Ishikawa (cell line): Measurements from ENCODE around the gene PIK3CD.

Experiments used
- CEBPB ChIP-seq: IDR thresholded peaks from 2 replicates; pipeline ENCODE4 v1.6.1; 2012
- CREB1 ChIP-seq: IDR thresholded peaks from 2 replicates; pipeline ENCODE4 v1.6.1; 2012; ENCODE audit warnings: low read depth
- EGR1 ChIP-seq: IDR thresholded peaks from 2 replicates; pipeline ENCODE4 v1.6.1; 2012
- EP300 ChIP-seq: IDR thresholded peaks from 2 replicates; pipeline ENCODE4 v1.6.1; 2012; ENCODE audit warnings: borderline replicate concordance
- FOXM1 ChIP-seq: IDR thresholded peaks from 2 replicates; pipeline ENCODE4 v1.6.1; 2012; ENCODE audit warnings: low read depth, borderline replicate concordance
- NFIC ChIP-seq: IDR thresholded peaks from 2 replicates; pipeline ENCODE4 v1.6.1; 2012
- RAD21 ChIP-seq: IDR thresholded peaks from 2 replicates; pipeline ENCODE4 v1.6.1; 2012; ENCODE audit warnings: low read depth
- TAF1 ChIP-seq: IDR thresholded peaks from 2 replicates; pipeline ENCODE4 v1.6.1; 2012; ENCODE audit warnings: low read depth, mild to moderate bottlenecking
- TCF12 ChIP-seq: IDR thresholded peaks from 2 replicates; pipeline ENCODE4 v1.6.1; 2012; ENCODE audit warnings: low read depth
- TEAD4 ChIP-seq: IDR thresholded peaks from 2 replicates; pipeline ENCODE4 v1.6.1; 2012
- USF1 ChIP-seq: IDR thresholded peaks from 2 replicates; pipeline ENCODE4 v1.6.1; 2012
- YY1 ChIP-seq: IDR thresholded peaks from 2 replicates; pipeline ENCODE4 v1.6.1; 2012; ENCODE audit warnings: low read depth
- ZBTB7A ChIP-seq: IDR thresholded peaks from 2 replicates; pipeline ENCODE4 v1.6.1; 2012; ENCODE audit warnings: low read depth
- TF ChIP-seq, protein P1 (sequence below): IDR thresholded peaks from 2 replicates; pipeline ENCODE4 v1.6.1; 2012
- TF ChIP-seq, protein P2 (sequence below): IDR thresholded peaks from 2 replicates; pipeline ENCODE4 v1.6.1; 2012; ENCODE audit warnings: low read depth, mild to moderate bottlenecking

PIK3CD gene

GRCh38 chr1:9715536-9716226, 64.2 kb downstream of the PIK3CD start:
- no peak for TF ChIP-seq NFIC
- no peak for TF ChIP-seq TAF1

- TF ChIP-seq CREB1 (no peak), EP300 (no peak), TAF1 (no peak), TEAD4 (no peak), CEBPB (no peak), NFIC (no peak), ZBTB7A (no peak), RAD21 (no peak), YY1 (no peak)
- TF ChIP-seq, protein P1, sequence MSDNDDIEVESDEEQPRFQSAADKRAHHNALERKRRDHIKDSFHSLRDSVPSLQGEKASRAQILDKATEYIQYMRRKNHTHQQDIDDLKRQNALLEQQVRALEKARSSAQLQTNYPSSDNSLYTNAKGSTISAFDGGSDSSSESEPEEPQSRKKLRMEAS = no peak
Measured at GRCh38 chr1:9716404-9717192, 65.1 kb downstream of the PIK3CD start.

GRCh38 chr1:9717193-9718005, 65.9 kb downstream of the PIK3CD start:
- no peak for TF ChIP-seq YY1
- TF ChIP-seq CREB1 = no peak
- no peak for TF ChIP-seq RAD21
- TF ChIP-seq FOXM1 = no peak
- no peak for TF ChIP-seq TEAD4
- TF ChIP-seq TAF1 = no peak
- TF ChIP-seq USF1 = no peak
- TF ChIP-seq EGR1 = no peak
- TF ChIP-seq, protein P2, sequence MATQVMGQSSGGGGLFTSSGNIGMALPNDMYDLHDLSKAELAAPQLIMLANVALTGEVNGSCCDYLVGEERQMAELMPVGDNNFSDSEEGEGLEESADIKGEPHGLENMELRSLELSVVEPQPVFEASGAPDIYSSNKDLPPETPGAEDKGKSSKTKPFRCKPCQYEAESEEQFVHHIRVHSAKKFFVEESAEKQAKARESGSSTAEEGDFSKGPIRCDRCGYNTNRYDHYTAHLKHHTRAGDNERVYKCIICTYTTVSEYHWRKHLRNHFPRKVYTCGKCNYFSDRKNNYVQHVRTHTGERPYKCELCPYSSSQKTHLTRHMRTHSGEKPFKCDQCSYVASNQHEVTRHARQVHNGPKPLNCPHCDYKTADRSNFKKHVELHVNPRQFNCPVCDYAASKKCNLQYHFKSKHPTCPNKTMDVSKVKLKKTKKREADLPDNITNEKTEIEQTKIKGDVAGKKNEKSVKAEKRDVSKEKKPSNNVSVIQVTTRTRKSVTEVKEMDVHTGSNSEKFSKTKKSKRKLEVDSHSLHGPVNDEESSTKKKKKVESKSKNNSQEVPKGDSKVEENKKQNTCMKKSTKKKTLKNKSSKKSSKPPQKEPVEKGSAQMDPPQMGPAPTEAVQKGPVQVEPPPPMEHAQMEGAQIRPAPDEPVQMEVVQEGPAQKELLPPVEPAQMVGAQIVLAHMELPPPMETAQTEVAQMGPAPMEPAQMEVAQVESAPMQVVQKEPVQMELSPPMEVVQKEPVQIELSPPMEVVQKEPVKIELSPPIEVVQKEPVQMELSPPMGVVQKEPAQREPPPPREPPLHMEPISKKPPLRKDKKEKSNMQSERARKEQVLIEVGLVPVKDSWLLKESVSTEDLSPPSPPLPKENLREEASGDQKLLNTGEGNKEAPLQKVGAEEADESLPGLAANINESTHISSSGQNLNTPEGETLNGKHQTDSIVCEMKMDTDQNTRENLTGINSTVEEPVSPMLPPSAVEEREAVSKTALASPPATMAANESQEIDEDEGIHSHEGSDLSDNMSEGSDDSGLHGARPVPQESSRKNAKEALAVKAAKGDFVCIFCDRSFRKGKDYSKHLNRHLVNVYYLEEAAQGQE = no peak
- TF ChIP-seq EP300 = no peak
- TF ChIP-seq ZBTB7A = no peak
- no peak for TF ChIP-seq CEBPB
- no peak for TF ChIP-seq NFIC
- TF ChIP-seq, protein P1 = no peak

DNA sequence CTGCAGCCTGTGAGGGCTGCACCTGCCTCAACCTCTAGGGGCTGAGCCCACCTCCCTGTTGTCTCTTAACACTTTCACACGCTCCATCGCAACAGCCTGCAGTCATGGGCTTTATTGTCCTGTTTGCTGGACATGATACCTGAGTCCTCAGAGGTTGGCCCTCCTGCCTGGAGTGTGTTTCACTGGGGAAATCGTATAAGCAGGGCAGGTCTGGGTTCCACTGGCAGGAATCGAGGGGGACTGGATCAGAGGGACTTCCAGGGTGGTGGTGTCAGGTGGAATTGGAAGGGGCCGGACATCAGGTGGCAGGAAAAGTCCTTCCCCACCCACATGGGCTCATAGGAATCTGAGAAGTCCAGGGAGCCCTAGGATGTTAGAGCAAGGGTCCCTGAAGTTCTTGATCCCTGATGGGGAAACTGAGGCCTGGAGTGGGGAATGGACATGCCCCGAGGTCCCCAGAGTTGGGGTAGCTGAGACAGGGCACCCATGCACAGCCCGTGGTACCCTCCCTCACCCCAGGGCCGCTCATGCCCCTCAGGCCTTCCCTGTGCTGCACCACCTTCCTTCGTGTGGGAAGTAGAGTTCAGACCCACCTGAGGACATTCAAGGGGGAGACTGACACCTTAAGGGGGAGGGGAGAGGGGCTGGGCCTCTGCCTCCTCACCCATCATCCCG, 66.6 kb downstream of the PIK3CD start:
- TF ChIP-seq YY1 (no peak), CEBPB (no peak), USF1 (no peak), ZBTB7A (no peak), EP300 (no peak), FOXM1 (no peak), TCF12 (no peak), RAD21 (no peak), EGR1 (no peak), CREB1 (no peak), TEAD4 (no peak)
- TF ChIP-seq, protein P2 = no peak
